HAP-1 (cell line): ENCODE results near the gene NFATC1.

Experiments used
- DNase-seq, 2 experiments: peaks; one replicate each; pipeline ENCODE4 v3.0.0-alpha.2; 2016 to 2020; ENCODE audit warnings: low spot score in 2 of 2
- H3K27me3 ChIP-seq: fragments of 250-450 bp; sonication (Bioruptor Pico); 2 replicates; pipeline ENCODE4 v1.5.1; 2020; ENCODE audit warnings: low read depth, mild to moderate bottlenecking, moderate library complexity
- H3K36me3 ChIP-seq: fragments of 250-450 bp; sonication (Bioruptor Pico); replicated peaks from 2 replicates; pipeline ENCODE4 v1.5.1; 2020; ENCODE audit warnings: mild to moderate bottlenecking
- H3K4me1 ChIP-seq: fragments of 250-450 bp; sonication (Bioruptor Pico); 2 replicates; pipeline ENCODE4 v1.5.1; 2020; ENCODE audit warnings: mild to moderate bottlenecking
- H3K4me3 ChIP-seq: fragments of 250-450 bp; sonication (Bioruptor Pico); 2 replicates; pipeline ENCODE4 v1.5.1; 2020; ENCODE audit warnings: mild to moderate bottlenecking, moderate library complexity
- H3K9me3 ChIP-seq: fragments of 250-450 bp; sonication (Bioruptor Pico); 2 replicates; pipeline ENCODE4 v1.5.1; 2020; ENCODE audit warnings: mild to moderate bottlenecking, moderate library complexity
- in situ Hi-C: fragments of 300-500 bp; cut with MboI; formaldehyde crosslinking; loops from 3 replicates; pipeline ENCODE4 v1.14.3; 2020; ENCODE audit warnings: low sequenced_read_pairs, inconsistent platforms, mixed read lengths

Gene NFATC1

DNA sequence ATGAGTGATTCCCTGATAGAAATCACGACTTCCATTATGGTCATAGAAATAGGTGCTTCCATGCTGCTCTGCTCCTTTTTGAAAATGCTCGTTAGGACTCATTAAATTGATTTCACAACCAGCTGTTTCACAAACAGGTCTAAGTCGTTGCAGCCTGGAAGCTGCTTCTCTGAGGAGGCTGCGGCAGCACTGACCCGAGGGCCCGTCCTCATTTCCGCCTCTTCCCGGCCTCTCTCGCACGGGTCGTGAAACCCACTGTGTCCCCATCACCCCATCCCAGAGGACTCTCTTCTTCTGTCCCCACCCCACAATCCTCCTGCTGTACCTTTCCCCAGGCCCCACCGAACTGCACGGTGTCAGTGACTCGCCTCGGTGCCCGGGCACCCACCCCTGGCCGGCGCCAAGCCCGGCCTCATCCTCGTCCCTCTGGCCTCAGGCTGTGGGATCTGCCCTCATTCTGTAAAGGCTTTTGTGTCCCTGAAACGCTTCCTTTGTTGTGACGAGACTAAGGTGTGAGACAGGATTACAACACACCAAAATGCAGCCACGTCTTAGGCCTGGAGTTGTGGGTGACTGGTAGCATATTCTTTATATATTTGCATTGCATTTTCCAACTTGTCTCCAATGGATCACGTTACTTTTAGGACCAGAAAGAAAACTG lies 171.2 kb downstream of the NFATC1 start:
- DNase-seq: no peak
- Histone ChIP-seq H3K27me3 (no peaks in the 10 kb centered on the region), H3K4me3 (no peak overlapping the region), H3K9me3 (no peaks in the 10 kb centered on the region; the same call in 1 of the 2 replicates), H3K4me1 (no peaks in the 10 kb centered on the region), H3K36me3 (no peaks in the 10 kb centered on the region)
- in situ Hi-C loops: no loop called here

GRCh38 chr18:79567481-79568147 lies 171.9 kb downstream of the NFATC1 start:
- H3K9me3 ChIP-seq: no peaks in the 10 kb centered on the region; the same call in 1 of the 2 replicates
- no peaks in the 10 kb centered on the region for H3K27me3 ChIP-seq
- no peak for DNase-seq
- H3K36me3 ChIP-seq: no peaks in the 10 kb centered on the region
- no peak overlapping the region for H3K4me3 ChIP-seq
- H3K4me1 ChIP-seq: no peaks in the 10 kb centered on the region
- in situ Hi-C loops: no loop called here

GRCh38 chr18:79568543-79569205 lies 172.9 kb downstream of the NFATC1 start:
- no peak for DNase-seq
- Histone ChIP-seq H3K4me1 (no peaks in the 10 kb centered on the region), H3K4me3 (no peak overlapping the region), H3K27me3 (no peaks in the 10 kb centered on the region), H3K36me3 (no peaks in the 10 kb centered on the region), H3K9me3 (peaks cover 3% of the 10 kb centered on the region; the same call in 1 of the 2 replicates)
- in situ Hi-C loops: no loop called here

DNA sequence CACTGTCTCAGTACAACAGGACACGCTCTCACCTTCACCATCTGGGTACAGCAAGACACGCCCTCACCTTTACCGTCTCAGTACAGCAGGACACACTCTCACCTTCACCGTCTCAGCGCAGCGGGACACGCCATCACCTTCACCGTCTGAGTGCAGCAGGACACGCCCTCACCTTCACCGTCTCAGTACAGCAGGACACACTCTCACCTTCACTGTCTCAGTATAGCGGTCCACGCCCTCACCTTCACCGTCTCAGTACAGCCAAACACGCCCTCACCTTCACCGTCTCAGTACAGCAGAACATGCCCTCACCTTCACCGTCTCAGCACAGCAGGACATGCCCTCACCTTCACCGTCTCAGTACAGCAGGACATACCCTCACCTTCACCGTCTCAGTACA lies 174.0 kb downstream of the NFATC1 start:
- Histone ChIP-seq H3K36me3 (no peaks in the 10 kb centered on the region), H3K4me1 (no peaks in the 10 kb centered on the region), H3K4me3 (no peak overlapping the region), H3K9me3 (0 out of 2 replicates have a peak, but pooled peaks cover 3% of the 10 kb centered on the region), H3K27me3 (no peaks in the 10 kb centered on the region)
- in situ Hi-C loops: no loop called here
- no peak for DNase-seq

DNA sequence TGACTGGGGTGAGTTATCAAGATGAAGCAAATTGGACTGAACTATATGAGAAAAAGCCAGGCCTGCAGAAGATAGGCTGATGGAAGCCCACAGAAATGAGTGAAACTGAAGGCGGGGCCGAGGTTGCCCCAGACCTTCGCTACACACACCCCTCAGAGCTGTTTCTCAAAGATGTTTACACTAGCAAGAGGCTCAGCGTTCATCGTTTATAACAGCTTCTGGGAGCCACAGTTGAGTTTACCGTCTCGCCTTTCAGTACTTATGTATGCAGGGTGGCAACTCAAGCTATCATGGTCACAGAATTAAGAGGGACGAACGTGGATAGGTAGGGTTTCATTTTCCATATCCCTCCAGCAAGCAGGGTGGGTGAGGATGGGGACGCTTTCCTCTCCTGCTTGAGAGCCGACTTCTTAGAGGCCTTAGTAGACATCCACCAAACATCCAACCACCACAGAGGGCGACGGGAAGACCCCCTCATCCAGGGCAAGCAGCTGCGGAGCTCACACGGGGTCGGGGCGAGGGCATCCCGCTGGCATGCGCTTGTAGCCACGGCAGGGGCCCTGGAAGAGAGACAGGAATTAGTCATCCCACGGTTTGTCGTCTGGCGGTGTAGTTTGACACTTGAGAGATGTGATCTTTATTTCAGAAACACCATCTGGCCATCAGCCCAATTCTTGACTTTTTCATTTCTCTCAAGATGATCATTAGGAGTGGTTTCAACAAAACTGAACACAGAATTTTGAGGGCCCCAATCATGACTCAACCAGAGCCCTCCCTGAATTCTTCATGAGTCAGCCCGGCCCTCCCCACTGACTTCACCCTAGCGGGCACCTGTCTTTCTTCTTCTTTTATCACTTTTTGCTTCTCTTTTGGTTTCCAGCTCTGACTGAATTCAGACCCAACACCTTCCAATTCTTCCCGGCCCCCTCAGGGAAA lies 174.8 kb downstream of the NFATC1 start:
- H3K4me1 ChIP-seq: no peaks in the 10 kb centered on the region

GRCh38 chr18:79571211-79572092 lies 175.7 kb downstream of the NFATC1 start:
- DNase-seq: peak in 1 of 2 experiments; percentile 1
- in situ Hi-C loops: no loop called here
- H3K27me3 ChIP-seq: no peaks in the 10 kb centered on the region
- no peaks in the 10 kb centered on the region for H3K4me1 ChIP-seq
- H3K9me3 ChIP-seq: 0 out of 2 replicates have a peak, but pooled peaks cover 3% of the 10 kb centered on the region
- no peak overlapping the region for H3K4me3 ChIP-seq
- H3K36me3 ChIP-seq: no peaks in the 10 kb centered on the region

More for the DNA sequence above, 174.8 kb downstream of the NFATC1 start:
- 0 out of 2 replicates have a peak, but pooled peaks cover 3% of the 10 kb centered on the region for H3K9me3 ChIP-seq
- no peak for DNase-seq
- H3K27me3 ChIP-seq: no peaks in the 10 kb centered on the region
- in situ Hi-C loops: no loop called here
- no peaks in the 10 kb centered on the region for H3K36me3 ChIP-seq
- no peak overlapping the region for H3K4me3 ChIP-seq

GRCh38 chr18:79572093-79572780 lies 176.5 kb downstream of the NFATC1 start:
- no peak overlapping the region for H3K4me3 ChIP-seq
- no peaks in the 10 kb centered on the region for H3K4me1 ChIP-seq
- 0 out of 2 replicates have a peak, but pooled peaks cover 3% of the 10 kb centered on the region for H3K9me3 ChIP-seq
- in situ Hi-C loops: no loop called here
- peak in 1 of 2 experiments; percentile 1 for DNase-seq
- no peaks in the 10 kb centered on the region for H3K36me3 ChIP-seq
- no peaks in the 10 kb centered on the region for H3K27me3 ChIP-seq

GRCh38 chr18:79572848-79573451 lies 177.2 kb downstream of the NFATC1 start:
- in situ Hi-C loops: no loop called here
- Histone ChIP-seq H3K27me3 (no peaks in the 10 kb centered on the region), H3K9me3 (0 out of 2 replicates have a peak, but pooled peaks cover 3% of the 10 kb centered on the region), H3K36me3 (no peaks in the 10 kb centered on the region), H3K4me1 (no peaks in the 10 kb centered on the region), H3K4me3 (no peak overlapping the region)
- DNase-seq: peak in 1 of 2 experiments; percentile 1

DNA sequence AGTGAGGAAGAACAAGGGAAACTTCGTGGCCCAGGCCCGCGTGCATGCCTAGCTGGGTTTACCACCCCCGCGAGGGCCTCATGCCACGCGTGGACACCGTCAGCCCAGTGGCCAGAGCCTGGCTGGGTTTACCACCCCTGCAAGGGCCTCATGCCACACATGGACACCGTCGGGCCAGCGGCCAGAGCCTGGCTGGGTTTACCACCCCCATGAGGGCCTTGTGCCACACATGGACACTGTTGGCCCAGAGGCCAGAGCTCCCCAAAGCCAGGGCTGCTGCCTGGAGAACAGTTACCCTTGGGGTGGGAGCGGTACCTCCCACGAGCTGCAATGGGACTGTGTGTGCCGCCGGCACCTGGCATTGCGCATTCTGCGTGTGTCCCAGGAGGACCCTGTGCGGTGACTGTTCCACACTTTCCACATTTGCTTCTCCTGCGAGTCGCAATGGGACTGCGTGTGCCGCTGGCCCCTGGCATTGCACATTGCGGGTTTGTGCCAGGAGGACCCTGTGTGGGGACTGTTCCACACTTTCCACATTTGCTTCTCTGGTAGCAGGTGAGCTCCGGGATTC lies 178.3 kb downstream of the NFATC1 start:
- H3K27me3 ChIP-seq: no peaks in the 10 kb centered on the region
- in situ Hi-C loops: no loop called here

DNA sequence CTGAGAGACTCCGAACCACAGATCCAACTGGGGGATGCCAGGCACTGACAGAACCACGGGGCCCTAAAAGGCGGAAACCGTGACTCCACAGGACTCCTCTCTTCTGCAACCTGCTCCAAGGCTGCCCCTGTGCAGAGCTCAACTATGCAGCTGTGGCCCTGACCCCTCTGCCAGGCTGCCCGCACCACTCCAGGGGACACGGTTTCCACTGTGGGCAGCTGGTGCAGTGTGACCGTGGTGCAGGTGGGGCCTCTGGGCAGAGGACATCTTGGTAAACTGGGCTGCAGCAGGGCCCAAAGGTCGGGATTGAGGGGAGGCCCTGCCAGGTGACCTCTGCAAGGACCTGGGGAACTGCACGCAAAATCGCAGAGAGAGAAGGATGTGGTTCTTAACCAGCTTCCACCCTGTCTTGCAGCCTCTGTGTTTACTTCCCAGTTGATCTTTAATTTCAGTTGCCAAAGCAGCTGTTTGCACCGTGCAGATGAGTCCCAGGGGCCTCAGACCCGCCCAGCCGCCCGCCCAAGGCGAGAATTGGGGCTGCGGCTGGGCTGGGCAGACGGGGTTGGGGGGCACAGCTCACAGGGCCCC lies 179.3 kb downstream of the NFATC1 start:
- Histone ChIP-seq H3K4me3 (no peak overlapping the region), H3K27me3 (no peaks in the 10 kb centered on the region), H3K36me3 (no peaks in the 10 kb centered on the region), H3K9me3 (0 out of 2 replicates have a peak, but pooled peaks cover 3% of the 10 kb centered on the region), H3K4me1 (no peaks in the 10 kb centered on the region)
- no peak for DNase-seq
- in situ Hi-C loops: no loop called here

More for the DNA sequence above, 178.3 kb downstream of the NFATC1 start:
- Histone ChIP-seq H3K4me1 (no peaks in the 10 kb centered on the region), H3K4me3 (no peak overlapping the region), H3K36me3 (no peaks in the 10 kb centered on the region), H3K9me3 (0 out of 2 replicates have a peak, but pooled peaks cover 3% of the 10 kb centered on the region)
- no peak for DNase-seq
